Mesodermal cell (in vitro differentiated cells): ENCODE data around the gene LMO7.
"Not testable (repeated sequence)": the region's sequence is repeated elsewhere in the genome, so short reads cannot be mapped to it uniquely, and the experiment has no call there.

Source experiments
- H3K27ac ChIP-seq: 2 replicates; pipeline ENCODE4 v1.7.0; 2013; ENCODE audit warnings: mild to moderate bottlenecking, low read depth, low read length, moderate library complexity; ENCODE audit not compliant: severe bottlenecking
- H3K36me3 ChIP-seq: 2 replicates; pipeline ENCODE4 v1.7.1; 2013; ENCODE audit warnings: mild to moderate bottlenecking, low read length, moderate library complexity; ENCODE audit not compliant: control insufficient read depth, insufficient read depth
- H3K4me1 ChIP-seq: one replicate; pipeline ENCODE4 v1.7.1; 2013; ENCODE audit warnings: mild to moderate bottlenecking, low read length; ENCODE audit not compliant: insufficient read depth, control insufficient read depth, poor library complexity, severe bottlenecking
- H3K4me3 ChIP-seq: 2 replicates; pipeline ENCODE4 v1.7.0; 2013; ENCODE audit warnings: low read length, control low read depth, mild to moderate bottlenecking; ENCODE audit not compliant: insufficient read depth, poor library complexity, severe bottlenecking; ENCODE audit errors: extremely low read depth
- H3K9me3 ChIP-seq: 2 replicates; pipeline ENCODE4 v1.7.1; 2013; ENCODE audit warnings: mild to moderate bottlenecking, low read length, moderate library complexity; ENCODE audit not compliant: control insufficient read depth
- WGBS, 2 experiments: methylation state at CpG; one replicate each; pipeline ENCODE4 v1.1.5; 2013; ENCODE audit warnings: missing lambda C conversion rate in 2 of 2; ENCODE audit not compliant: insufficient coverage in 2 of 2; 5-methylcytosine and 5-hydroxymethylcytosine counted together

The LMO7 gene

DNA sequence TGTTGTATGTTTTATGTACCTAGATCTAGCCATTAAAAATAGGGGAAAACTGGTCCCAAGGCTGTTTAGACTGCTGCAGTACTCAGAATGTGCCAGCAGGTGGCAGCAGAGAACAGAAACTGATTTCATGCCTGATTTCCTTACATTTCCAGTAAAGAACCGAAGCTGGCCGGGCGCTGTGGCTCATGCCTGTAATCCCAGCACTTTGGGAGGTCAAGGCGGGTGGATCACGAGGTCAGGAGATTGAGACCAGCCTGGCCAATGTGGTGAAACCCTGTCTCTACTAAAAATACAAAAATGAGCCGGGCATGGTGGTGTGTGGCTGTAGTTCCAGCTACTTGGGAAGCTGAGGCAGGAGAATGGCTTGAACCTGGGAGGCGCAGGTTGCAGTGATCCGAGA is 59.8 kb downstream of the LMO7 start:
- H3K4me3 ChIP-seq, H3K27ac ChIP-seq, H3K36me3 ChIP-seq, H3K4me1 ChIP-seq, H3K9me3 ChIP-seq: not testable (repeated sequence)
- WGBS, 2 experiments: 31 to 50% methylated on average over 5 to 6 of the region's 8 CpGs

- Histone ChIP-seq H3K36me3 (no peaks in the 10 kb centered on the region), H3K9me3 (no peaks in the 10 kb centered on the region), H3K4me1 (peaks cover 3% of the 10 kb centered on the region), H3K27ac (no peak overlapping the region), H3K4me3 (no peak overlapping the region)
- WGBS, 2 experiments: 100% methylated on average over 1 of the region's 1 CpG
These were observed 62.9 kb downstream of the LMO7 start for GRCh38 chr13:75699062-75699461.

DNA sequence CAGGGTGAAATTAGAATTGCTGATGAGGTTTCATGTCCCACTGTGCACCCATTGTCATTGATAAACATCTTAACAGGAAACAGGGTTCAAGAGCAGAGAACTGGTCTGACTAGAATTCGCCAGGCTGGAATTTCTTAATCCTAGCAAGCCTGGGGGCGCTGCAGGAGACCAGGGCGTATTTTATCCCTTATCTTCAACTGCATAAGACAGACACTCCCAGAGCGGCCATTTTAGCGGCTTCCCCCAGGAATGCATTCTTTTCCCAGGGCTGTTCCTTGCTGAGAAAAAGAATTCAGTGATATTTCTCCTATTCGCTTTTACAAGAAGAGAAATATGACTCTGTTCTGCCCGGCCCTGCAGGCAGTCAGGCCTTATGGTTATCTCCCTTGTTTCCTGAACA is 63.6 kb downstream of the LMO7 start:
- H3K27ac ChIP-seq, H3K4me1 ChIP-seq, H3K36me3 ChIP-seq, H3K9me3 ChIP-seq, H3K4me3 ChIP-seq: not testable (repeated sequence)
- 92 to 99% methylated on average over 6 to 7 of the region's 7 CpGs for WGBS, 2 experiments

GRCh38 chr13:75700552-75700951 is 64.4 kb downstream of the LMO7 start:
- Histone ChIP-seq H3K36me3 (no peaks in the 10 kb centered on the region), H3K9me3 (no peaks in the 10 kb centered on the region), H3K4me1 (peaks cover 17% of the 10 kb centered on the region), H3K4me3 (no peak overlapping the region), H3K27ac (no peak overlapping the region)
- 90 to 92% methylated on average over 1 to 2 of the region's 2 CpGs for WGBS, 2 experiments

GRCh38 chr13:75702476-75702875 is 66.3 kb downstream of the LMO7 start:
- peaks cover 17% of the 10 kb centered on the region for H3K4me1 ChIP-seq
- no peaks in the 10 kb centered on the region for H3K9me3 ChIP-seq
- no peak overlapping the region for H3K27ac ChIP-seq
- no peak overlapping the region for H3K4me3 ChIP-seq
- H3K36me3 ChIP-seq: no peaks in the 10 kb centered on the region

- Histone ChIP-seq H3K4me1 (peaks cover 17% of the 10 kb centered on the region), H3K27ac (no peak overlapping the region), H3K9me3 (no peaks in the 10 kb centered on the region), H3K36me3 (no peaks in the 10 kb centered on the region), H3K4me3 (no peak overlapping the region)
- 100% methylated on average over 2 of the region's 2 CpGs for WGBS, 2 experiments
These were observed 67.6 kb downstream of the LMO7 start for GRCh38 chr13:75703769-75704168.

GRCh38 chr13:75704194-75704926 is 68.2 kb downstream of the LMO7 start:
- no peak overlapping the region for H3K4me3 ChIP-seq
- H3K9me3 ChIP-seq: no peaks in the 10 kb centered on the region
- no peak overlapping the region for H3K27ac ChIP-seq
- peaks cover 17% of the 10 kb centered on the region for H3K4me1 ChIP-seq
- 92 to 93% methylated on average over 4 to 5 of the region's 7 CpGs for WGBS, 2 experiments
- H3K36me3 ChIP-seq: no peaks in the 10 kb centered on the region

DNA sequence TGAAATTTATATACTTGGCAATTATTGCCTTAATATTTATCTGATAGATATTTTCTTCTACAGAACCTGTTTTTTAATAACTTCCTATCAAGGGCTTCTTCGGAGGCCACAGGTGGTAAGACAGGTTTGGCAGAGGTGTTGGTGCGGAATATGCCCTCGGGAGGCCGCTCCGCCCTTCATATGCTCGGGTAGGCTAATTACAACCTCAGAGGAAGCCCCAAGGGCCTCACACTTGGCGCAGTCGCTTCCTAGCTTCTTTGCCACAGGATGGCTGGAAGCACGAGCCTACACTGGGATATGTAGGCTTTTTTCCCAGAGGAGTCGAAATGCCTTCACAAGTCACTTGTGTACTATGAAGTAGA is 68.8 kb downstream of the LMO7 start:
- H3K4me1 ChIP-seq: peaks cover 17% of the 10 kb centered on the region
- H3K4me3 ChIP-seq: no peak overlapping the region
- H3K9me3 ChIP-seq: no peaks in the 10 kb centered on the region
- no peaks in the 10 kb centered on the region for H3K36me3 ChIP-seq
- 82 to 88% methylated on average over 3 to 8 of the region's 10 CpGs for WGBS, 2 experiments
- H3K27ac ChIP-seq: no peak overlapping the region

DNA sequence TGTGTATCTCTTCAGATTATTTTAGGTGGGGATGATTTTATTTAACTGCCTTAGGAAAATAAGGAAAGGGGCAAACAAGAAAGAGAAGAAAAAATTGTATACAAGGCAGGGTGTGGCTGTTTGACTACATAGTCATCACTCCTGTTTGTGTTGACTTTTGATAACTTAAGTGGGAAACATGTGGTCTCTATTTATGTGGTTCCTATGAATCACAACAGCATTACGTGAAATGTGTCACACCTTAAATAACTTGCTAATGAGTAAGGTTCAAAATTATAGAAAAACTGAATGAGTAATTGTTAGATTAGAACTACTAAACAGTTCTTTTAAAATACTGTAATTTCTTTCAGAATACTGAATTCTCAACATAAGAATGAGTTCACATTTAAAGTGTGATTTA is 69.3 kb downstream of the LMO7 start:
- H3K9me3 ChIP-seq: no peaks in the 10 kb centered on the region
- no CpG with 5 or more reads among the region's 1 CpG for WGBS, 2 experiments
- H3K36me3 ChIP-seq: no peaks in the 10 kb centered on the region
- no peak overlapping the region for H3K4me3 ChIP-seq
- H3K27ac ChIP-seq: no peak overlapping the region
- H3K4me1 ChIP-seq: peaks cover 17% of the 10 kb centered on the region

GRCh38 chr13:75705908-75706307 is 69.8 kb downstream of the LMO7 start:
- Histone ChIP-seq H3K36me3 (no peaks in the 10 kb centered on the region), H3K27ac (no peak overlapping the region), H3K4me3 (no peak overlapping the region), H3K4me1 (peaks cover 17% of the 10 kb centered on the region), H3K9me3 (no peaks in the 10 kb centered on the region)

- Histone ChIP-seq H3K4me3 (no peak overlapping the region), H3K9me3 (no peaks in the 10 kb centered on the region), H3K27ac (no peak overlapping the region), H3K4me1 (no peaks in the 10 kb centered on the region), H3K36me3 (no peaks in the 10 kb centered on the region)
- no CpG with 5 or more reads among the region's 2 CpGs for WGBS, 2 experiments
These were observed 77.7 kb downstream of the LMO7 start for GRCh38 chr13:75713852-75714251.
